ENCODE data around the gene MIEF1.
A peak's percentile ranks its signal among the peaks of the same experiment; 100 is the strongest.

The MIEF1 gene

DNA sequence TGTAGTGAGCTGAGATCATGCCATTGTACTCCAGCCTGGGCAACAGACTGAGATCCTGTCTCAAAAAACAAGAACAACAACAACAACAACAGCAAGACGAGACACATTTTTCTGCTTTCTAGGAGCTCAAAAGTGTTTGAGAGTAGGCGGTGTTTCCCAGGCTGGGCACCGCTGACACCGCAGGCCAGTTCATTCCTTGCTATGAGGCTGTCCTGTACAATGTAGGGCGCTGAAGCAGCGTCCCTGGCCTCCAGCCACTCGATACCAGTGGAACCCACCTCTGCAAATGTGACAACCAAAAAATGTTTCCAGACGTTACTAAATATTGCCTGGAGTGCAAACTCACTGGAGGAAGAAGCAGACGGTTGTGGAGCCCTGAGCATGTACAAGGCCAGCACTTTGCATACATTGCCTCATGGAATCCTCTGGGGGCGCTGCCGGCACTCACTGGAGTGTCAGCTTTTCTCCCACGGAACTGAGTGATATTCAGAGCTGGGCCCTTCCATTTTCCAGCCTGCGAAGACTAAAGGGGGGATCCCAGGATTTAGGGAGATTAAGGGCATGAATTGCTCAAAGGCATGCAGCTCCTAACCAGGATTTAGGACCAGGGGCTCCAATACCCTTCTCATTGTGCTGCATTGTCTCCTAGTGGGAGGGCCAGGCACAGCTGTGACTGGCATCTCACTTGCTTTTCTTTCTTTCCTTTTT lies 5.8 kb upstream of the MIEF1 start:
- TF ChIP-seq RAD21 (IDR thresholded peaks at IDR 0.05; ENCODE audit: low read depth) (peak; percentile 48), NFIC (IDR thresholded peaks at IDR 0.05) (no peak)

DNA sequence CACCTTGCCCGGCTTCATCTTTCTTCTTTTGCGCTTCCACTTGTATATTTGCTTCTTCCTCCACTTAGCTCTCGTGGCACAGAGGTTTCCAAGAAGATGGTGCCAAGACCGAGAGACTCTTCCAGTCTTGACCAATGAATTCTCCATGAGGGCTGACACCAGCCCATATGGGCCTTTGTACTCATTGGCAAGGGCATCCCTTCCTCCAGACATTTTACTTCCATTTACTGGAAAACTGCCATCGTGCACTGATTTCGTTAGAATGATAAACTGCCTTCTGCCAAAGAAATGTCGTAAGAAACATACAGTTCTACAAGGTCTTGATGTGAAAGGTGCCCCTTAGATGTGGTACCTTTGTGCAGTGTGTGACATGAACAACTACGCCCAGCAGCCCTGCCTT lies 4.7 kb upstream of the MIEF1 start:
- no peak for TF ChIP-seq EGR1 (IDR thresholded peaks at IDR 0.05)
- TF ChIP-seq EP300 (IDR thresholded peaks at IDR 0.05; ENCODE audit: borderline replicate concordance), result no peak
- TF ChIP-seq, protein P1, sequence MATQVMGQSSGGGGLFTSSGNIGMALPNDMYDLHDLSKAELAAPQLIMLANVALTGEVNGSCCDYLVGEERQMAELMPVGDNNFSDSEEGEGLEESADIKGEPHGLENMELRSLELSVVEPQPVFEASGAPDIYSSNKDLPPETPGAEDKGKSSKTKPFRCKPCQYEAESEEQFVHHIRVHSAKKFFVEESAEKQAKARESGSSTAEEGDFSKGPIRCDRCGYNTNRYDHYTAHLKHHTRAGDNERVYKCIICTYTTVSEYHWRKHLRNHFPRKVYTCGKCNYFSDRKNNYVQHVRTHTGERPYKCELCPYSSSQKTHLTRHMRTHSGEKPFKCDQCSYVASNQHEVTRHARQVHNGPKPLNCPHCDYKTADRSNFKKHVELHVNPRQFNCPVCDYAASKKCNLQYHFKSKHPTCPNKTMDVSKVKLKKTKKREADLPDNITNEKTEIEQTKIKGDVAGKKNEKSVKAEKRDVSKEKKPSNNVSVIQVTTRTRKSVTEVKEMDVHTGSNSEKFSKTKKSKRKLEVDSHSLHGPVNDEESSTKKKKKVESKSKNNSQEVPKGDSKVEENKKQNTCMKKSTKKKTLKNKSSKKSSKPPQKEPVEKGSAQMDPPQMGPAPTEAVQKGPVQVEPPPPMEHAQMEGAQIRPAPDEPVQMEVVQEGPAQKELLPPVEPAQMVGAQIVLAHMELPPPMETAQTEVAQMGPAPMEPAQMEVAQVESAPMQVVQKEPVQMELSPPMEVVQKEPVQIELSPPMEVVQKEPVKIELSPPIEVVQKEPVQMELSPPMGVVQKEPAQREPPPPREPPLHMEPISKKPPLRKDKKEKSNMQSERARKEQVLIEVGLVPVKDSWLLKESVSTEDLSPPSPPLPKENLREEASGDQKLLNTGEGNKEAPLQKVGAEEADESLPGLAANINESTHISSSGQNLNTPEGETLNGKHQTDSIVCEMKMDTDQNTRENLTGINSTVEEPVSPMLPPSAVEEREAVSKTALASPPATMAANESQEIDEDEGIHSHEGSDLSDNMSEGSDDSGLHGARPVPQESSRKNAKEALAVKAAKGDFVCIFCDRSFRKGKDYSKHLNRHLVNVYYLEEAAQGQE (IDR thresholded peaks at IDR 0.05; ENCODE audit: low read depth), result no peak
- TF ChIP-seq NFIC (IDR thresholded peaks at IDR 0.05), result no peak
- TF ChIP-seq, protein P2, sequence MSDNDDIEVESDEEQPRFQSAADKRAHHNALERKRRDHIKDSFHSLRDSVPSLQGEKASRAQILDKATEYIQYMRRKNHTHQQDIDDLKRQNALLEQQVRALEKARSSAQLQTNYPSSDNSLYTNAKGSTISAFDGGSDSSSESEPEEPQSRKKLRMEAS (IDR thresholded peaks at IDR 0.05), result no peak
- no peak for TF ChIP-seq YY1 (IDR thresholded peaks at IDR 0.05; ENCODE audit: low read depth)
- no peak for TF ChIP-seq FOXM1 (IDR thresholded peaks at IDR 0.05; ENCODE audit: borderline replicate concordance, low read depth)

DNA sequence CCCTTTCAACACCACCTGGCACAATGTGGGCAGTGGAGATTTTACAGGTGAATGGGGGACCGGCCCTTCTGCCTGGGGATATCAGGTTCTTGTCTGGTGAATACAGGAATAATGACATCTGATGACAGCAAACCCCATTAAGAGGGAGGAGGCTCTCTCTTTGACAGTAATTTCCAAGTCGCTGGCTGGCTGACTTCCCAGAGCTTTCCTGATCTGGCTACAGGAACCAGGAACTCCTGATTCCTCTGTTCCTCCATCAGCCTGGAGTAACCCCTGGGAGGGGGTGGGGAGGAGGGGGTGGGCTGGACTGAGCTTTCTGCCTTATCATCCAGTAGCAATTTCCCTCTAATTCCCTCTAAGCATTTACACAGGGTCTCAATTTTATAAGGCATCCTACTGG lies 3.7 kb upstream of the MIEF1 start:
- TF ChIP-seq RAD21 (IDR thresholded peaks at IDR 0.05; ENCODE audit: low read depth), result no peak
- TF ChIP-seq TCF12 (IDR thresholded peaks at IDR 0.05; ENCODE audit: low read depth), result no peak

DNA sequence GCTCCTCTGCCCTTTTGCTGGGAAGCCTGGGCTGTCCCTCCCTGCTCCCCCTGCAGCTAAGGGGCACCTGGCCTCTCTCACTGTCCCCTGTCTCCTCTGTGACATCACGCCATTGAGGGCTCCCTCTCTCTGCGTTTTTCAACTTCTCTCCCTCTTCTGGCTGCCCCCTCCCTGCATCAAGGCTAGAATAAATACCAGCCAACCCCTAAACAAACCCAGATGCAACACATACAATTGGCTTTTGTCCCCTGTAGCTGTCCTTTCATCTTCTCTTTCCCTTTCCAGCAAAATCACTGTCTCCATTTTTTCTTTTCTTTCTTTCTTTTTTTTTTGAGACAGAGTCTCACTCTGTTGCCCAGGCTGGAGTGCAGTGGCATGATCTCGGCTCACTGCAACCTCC lies 3.3 kb upstream of the MIEF1 start:
- TF ChIP-seq, protein P3, sequence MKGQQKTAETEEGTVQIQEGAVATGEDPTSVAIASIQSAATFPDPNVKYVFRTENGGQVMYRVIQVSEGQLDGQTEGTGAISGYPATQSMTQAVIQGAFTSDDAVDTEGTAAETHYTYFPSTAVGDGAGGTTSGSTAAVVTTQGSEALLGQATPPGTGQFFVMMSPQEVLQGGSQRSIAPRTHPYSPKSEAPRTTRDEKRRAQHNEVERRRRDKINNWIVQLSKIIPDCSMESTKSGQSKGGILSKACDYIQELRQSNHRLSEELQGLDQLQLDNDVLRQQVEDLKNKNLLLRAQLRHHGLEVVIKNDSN (IDR thresholded peaks at IDR 0.05), result no peak
- TF ChIP-seq, protein P1 (IDR thresholded peaks at IDR 0.05; ENCODE audit: low read depth), result no peak
- TF ChIP-seq, protein P2 (IDR thresholded peaks at IDR 0.05), result no peak
- no peak for TF ChIP-seq CEBPB (IDR thresholded peaks at IDR 0.05)
- no peak for TF ChIP-seq FOXM1 (IDR thresholded peaks at IDR 0.05; ENCODE audit: borderline replicate concordance, low read depth)
- no peak for TF ChIP-seq TAF1 (IDR thresholded peaks at IDR 0.05; ENCODE audit: low read depth)
- TF ChIP-seq CREB1 (IDR thresholded peaks at IDR 0.05; ENCODE audit: low read depth), result no peak
- TF ChIP-seq RAD21 (IDR thresholded peaks at IDR 0.05; ENCODE audit: low read depth), result no peak
- TF ChIP-seq ZBTB7A (IDR thresholded peaks at IDR 0.05; ENCODE audit: low read depth), result no peak

DNA sequence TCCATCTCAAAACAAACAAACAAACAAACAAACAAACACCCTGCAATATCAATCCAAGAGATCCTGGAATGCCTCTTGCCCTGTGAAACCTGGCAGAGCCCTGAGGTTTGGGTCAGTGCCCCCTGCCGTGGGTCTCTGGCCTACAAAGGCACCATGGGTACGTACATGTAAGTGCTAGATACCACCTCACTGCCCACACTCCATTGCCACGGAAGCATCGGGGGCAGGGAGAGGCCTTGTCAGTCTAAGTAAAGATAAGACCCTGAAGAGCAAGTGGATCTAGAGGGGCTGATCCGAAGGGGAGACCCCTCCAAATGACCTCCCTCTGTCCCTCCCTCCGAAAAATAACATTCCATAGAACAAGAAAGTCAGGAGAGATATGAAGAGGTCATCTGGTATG lies 2.0 kb upstream of the MIEF1 start:
- TF ChIP-seq FOXM1 (IDR thresholded peaks at IDR 0.05; ENCODE audit: borderline replicate concordance, low read depth), result no peak
- no peak for TF ChIP-seq EP300 (IDR thresholded peaks at IDR 0.05; ENCODE audit: borderline replicate concordance)
- TF ChIP-seq RAD21 (IDR thresholded peaks at IDR 0.05; ENCODE audit: low read depth), result no peak
- TF ChIP-seq TCF12 (IDR thresholded peaks at IDR 0.05; ENCODE audit: low read depth), result no peak
- TF ChIP-seq, protein P3 (IDR thresholded peaks at IDR 0.05), result no peak
- TF ChIP-seq TAF1 (IDR thresholded peaks at IDR 0.05; ENCODE audit: low read depth), result no peak
- TF ChIP-seq NFIC (IDR thresholded peaks at IDR 0.05), result no peak

DNA sequence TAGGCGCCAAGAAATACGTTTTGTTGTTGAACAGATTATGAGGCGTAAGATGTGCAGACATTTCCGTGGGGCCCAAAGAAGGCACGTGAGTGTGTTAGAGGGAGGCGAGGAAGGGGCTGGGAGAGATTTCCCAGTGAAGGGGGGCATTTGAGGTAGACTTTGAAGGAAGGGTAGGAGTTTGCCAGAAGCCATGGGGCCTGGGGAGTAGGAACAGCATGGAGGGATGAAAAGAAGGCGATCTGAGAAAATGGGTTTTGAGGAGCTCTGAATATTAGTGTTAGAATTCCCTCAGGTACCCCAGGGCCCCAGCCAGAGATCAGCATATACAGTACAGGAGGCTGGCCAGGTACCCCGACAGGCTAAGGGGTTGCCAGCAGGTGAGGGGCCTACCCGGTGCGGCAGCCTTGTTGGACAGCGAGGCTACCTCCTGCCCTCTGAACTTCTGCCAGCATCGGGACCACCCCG lies 414 bp upstream of the MIEF1 start:
- no peak for TF ChIP-seq TEAD4 (IDR thresholded peaks at IDR 0.05)
- TF ChIP-seq TCF12 (IDR thresholded peaks at IDR 0.05; ENCODE audit: low read depth), result no peak
- no peak for TF ChIP-seq TAF1 (IDR thresholded peaks at IDR 0.05; ENCODE audit: low read depth)
- no peak for TF ChIP-seq EGR1 (IDR thresholded peaks at IDR 0.05)
- TF ChIP-seq, protein P1 (IDR thresholded peaks at IDR 0.05; ENCODE audit: low read depth), result no peak

All from Ishikawa (cell line).